Lower leg skin (tissue), 3 donors: ENCODE measurements around the gene VPS41.

Experiments
- POLR2A ChIP-seq, 2 donors: fragments of 450-650 bp; IDR thresholded peaks; one replicate each; pipeline ENCODE4 v1.6.1; 2016 to 2017; ENCODE audit warnings: antibody characterized with exemption in 2 of 2, mild to moderate bottlenecking in 1 of 2, moderate library complexity in 1 of 2
- TF ChIP-seq, protein P1 (sequence below), 3 donors: fragments of 450-650 bp; IDR thresholded peaks; one replicate each; pipeline ENCODE4 v1.5.1; 2016; ENCODE audit warnings: antibody characterized with exemption in 3 of 3, mild to moderate bottlenecking in 3 of 3, moderate library complexity in 2 of 3

DNA sequence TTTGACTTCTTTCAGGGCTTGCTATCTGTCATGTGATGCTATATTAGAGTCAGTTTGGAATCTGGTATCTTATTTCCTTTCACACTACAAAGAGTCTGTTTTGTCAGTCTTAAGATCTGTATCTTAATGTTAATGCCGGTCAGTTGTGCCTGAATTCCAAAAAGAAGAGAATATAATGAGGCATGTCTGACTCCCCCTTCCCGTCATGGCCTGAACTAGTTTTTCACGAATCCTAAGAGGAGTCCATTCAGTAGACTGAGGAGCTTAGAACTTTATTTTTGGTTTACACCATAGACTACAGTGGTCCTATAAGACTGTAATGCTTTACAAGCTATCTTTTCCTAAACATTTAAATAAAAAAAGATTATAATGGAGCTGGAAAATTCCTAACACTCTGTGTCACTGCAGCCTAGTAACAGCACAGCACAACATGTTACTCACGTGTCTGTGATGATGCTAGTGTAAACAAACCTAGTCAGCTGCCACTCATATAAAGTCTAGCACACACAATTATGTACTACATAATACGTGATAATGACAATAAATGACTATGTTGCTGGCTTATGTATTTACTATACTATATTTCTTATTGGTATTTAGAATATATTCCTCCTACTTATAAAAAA, 50.6 kb downstream of the VPS41 start:
- TF ChIP-seq, protein P1, sequence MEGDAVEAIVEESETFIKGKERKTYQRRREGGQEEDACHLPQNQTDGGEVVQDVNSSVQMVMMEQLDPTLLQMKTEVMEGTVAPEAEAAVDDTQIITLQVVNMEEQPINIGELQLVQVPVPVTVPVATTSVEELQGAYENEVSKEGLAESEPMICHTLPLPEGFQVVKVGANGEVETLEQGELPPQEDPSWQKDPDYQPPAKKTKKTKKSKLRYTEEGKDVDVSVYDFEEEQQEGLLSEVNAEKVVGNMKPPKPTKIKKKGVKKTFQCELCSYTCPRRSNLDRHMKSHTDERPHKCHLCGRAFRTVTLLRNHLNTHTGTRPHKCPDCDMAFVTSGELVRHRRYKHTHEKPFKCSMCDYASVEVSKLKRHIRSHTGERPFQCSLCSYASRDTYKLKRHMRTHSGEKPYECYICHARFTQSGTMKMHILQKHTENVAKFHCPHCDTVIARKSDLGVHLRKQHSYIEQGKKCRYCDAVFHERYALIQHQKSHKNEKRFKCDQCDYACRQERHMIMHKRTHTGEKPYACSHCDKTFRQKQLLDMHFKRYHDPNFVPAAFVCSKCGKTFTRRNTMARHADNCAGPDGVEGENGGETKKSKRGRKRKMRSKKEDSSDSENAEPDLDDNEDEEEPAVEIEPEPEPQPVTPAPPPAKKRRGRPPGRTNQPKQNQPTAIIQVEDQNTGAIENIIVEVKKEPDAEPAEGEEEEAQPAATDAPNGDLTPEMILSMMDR (IDR thresholded peaks at IDR 0.05), result no peak
- TF ChIP-seq POLR2A (IDR thresholded peaks at IDR 0.05), result no peak
